ENCODE measurements around the gene ABCA12. TPM values are rescaled to one million over a fixed set of nuclear protein-coding genes. Genes with fewer than 3 reads are reported as not detected.
A peak's percentile ranks its signal among the peaks of the same experiment; 100 is the strongest.

The ABCA12 gene
- total RNA-seq, 1 experiment from 2014 or later: not detected

GRCh38 chr2:215034154-215034553 is 104.3 kb downstream of the ABCA12 start:
- peak; percentile 5 for DNase-seq (ENCODE audit: low spot score)

GRCh38 chr2:215032153-215032552 is 106.3 kb downstream of the ABCA12 start:
- DNase-seq (ENCODE audit: low spot score): no peak

DNA sequence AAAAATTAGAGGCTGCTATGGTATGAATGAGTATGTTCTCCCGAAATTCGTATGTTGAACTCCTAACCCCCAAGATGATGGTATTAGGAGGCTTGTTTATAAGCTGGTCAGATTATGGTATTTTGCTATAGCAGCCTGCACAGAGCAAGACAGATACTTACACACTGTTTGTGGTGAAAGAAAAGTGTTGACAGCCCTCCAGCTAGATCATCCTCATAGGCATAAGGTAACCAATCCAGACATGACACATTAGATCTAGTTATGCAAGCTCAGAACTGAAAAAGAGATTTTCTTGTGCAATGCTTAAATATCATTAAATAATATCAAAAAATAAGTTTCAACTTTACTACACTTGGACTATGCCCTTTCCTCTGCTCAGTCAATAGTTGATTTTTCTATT is 107.1 kb downstream of the ABCA12 start:
- DNase-seq (ENCODE audit: low spot score): no peak

DNA sequence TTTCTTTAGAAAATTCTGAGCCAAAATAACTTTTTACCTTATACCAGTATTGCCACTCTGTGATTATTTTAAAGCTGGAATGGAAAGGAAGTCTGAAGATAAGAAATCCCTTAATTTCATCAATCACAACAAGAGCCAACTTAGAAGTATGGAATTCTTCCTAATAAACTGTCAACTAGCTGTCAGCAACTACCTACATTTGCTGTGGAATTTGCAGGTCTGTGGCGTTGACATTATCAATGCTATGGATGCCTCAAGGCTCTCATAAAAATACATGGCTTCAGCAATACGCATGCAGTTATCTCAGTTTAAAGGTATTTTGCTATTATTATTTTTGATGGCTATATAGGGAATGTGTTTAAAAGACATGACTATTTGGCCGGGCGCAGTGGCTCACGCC is 108.5 kb downstream of the ABCA12 start:
- DNase-seq (ENCODE audit: low spot score): no peak

DNA sequence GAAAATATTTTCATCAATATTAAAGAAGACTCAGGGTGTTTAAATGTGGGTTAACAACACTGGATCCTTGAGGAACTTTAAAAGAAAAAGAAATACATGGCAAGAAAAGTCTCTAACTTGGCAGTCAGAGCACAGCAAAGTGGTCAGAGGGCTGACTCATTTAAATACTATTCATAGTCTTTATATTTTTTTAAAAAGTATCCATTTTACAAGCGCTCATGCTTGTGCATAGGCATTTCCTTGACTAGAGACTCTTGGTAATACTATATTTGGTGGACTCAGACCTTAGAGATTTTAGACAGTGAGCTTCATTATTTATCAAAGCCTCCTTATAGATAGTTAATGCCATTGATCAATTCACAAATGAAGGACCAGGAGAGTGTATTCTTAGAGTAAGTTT is 110.2 kb downstream of the ABCA12 start:
- no peak for DNase-seq (ENCODE audit: low spot score)

DNA sequence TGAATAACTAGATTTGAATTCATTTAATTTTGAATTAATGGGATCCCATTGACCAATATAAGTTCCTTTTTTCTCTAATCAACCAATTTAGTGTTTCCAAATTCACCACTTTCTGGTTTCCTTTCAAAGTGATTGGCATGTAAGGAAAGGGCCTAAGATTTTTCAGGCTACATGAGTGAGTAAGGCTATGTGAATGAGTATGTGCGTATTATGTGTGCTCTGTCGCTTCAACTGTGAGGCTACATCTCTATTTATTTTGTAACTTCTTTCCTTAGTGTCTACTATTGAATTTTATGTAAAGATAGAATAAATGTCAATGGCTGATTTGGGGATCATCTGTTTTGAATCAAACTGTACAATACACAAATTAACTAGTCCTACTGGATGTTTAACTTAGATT is 110.6 kb downstream of the ABCA12 start:
- no peak for DNase-seq (ENCODE audit: low spot score)

DNA sequence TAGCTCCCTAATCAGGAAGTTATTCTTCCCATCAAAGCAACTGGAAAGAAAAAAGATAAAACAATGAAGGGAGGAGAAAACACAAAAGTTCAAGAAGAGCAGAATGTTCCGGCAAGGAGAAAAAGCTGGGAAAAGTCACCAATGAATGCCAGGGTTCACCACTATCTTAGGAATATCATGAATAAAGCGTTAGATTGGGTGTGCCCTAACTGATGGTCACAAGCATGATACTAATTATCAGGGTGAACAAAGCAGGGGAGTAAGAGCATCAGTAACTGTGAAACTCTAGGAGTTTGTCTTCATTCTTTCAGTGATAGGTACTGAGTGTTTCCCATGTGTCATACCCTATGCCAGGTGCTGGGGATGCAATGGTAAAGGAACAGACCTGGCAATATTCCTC is 115.5 kb downstream of the ABCA12 start:
- DNase-seq (ENCODE audit: low spot score): no peak

- DNase-seq (ENCODE audit: low spot score): no peak
Observed at GRCh38 chr2:215022418-215022817, 116.0 kb downstream of the ABCA12 start.

DNA sequence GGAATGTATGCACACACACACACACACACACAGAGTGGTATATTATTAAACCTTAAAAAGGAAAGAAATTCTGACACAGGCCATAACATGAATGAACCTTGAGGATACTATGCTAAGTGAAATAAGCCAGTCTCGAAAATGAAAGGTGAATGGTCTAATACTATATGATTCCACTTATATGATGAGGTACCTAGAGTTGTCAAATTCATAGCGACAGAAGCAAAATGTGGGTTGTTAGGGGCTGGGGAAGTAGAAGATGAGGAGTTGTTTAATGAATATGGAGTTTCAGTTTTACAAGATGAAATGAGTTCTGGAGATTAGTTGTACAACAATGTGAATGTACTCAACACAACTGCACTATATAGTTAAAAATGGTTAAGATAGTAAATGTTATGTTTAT is 118.1 kb downstream of the ABCA12 start:
- no peak for DNase-seq (ENCODE audit: low spot score)

- no peak for DNase-seq (ENCODE audit: low spot score)
Observed at GRCh38 chr2:215019521-215020145, 118.8 kb downstream of the ABCA12 start.

GRCh38 chr2:215019085-215019484 is 119.3 kb downstream of the ABCA12 start:
- no peak for DNase-seq (ENCODE audit: low spot score)

DNA sequence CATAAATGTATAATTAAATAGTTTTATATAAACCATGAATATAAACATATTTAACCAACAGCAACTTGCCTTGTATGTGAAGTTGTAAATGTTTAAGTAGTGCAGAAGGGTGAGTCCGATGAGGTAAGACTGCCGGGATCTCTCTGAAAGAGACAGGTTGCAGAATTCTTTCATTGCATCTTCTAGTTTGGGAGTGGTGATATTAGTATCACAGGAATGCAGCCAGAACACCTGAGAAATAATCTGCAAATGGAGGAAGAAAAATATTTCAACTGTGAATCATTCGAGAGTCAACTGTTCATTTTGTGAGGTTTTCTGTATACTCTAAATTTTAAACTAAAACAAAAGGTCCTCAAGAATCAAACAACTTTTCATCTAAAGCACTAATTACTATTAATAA is 123.0 kb downstream of the ABCA12 start:
- DNase-seq (ENCODE audit: low spot score): no peak

DNA sequence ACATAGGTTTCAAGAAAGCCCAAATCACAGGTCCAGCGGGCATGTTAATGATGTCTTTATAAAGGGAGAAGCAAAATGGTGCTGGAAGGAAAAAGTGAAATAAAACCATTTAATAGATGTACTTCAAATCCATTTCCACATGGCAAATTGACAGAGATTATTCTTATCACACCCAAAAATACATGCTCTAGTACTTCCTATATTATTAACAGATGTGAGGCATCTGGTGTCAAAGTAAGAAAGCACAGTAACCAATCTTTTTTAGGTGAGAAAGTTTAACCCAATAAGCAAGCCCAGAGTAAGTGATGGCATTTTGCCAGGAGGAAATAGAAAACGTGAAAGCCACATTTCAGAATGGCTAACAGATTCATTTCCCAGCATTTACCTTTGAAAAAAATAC is 128.0 kb downstream of the ABCA12 start:
- no peak for DNase-seq (ENCODE audit: low spot score)

DNA sequence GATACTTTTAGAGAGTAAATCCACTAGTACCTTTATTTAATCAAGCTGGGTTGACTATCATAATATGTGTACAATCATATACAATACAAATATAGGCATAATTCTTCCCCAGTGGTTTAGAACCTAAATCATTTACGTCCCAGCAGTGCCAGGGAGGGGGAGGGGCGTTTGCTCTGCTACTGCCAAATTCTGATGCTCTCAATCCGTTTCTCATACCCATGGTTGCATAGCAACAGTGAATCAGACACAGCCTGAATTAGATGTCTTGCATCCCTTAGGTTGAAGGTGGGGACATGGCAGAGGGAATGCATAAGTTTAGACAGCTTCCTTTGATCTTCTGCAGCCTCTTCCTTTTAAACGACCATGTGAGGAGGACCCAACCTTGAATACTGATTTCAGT is 135.4 kb downstream of the ABCA12 start:
- no peak for DNase-seq (ENCODE audit: low spot score)

GRCh38 chr2:215002500-215002899 is 135.9 kb downstream of the ABCA12 start:
- peak; percentile 51 for DNase-seq (ENCODE audit: low spot score)

DNA sequence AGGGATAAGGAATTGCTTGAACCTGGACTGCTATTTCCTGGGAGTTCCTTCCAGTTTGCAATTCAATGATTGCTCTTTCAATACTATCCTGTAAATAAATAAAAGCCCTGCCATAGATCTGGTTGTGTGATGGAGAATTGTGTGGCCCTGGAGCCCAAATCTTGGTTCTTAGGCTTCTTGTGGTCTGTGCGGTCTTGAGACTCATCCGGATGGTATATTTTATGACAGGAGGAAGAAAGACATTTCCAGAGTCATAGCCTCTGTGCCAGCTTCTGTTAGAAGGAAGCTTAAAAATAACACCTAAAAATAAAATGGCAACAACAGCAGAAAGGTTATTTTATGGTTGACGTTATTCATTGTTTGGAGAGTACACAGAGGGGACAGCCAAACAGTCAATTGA is 137.7 kb downstream of the ABCA12 start:
- no peak for DNase-seq (ENCODE audit: low spot score)

DNA sequence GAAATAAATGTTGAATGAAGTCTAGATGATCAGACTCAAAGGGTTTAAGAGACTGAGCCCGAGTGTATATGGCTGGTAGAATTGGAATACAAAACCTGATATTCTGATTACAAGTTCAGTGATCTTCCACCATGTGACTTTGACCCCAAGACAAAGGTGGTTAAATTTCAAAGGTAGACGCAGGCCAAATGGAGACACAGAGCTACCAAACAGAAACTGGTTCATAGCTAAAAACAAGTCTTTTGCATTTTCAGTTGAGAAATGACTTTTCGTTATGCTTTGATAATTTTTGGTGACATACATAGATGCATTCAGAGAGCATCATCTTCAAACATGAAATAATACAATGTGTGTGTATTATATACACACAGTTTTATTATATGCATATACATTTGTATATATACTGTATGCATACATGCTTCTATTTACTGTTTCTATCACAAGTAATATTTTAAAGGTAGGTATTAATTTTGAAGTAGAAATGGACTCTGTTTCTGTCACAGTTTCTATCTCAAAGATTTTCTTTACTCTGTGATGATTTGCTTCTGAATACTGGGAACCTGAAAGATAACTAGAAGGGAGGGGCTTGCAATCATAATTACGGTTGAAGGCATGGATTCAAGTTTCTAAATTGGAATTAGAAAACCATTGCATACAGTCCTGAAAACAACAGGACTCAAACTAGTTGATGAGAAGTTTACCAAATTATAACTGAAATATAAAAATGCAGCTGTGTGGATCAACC is 142.3 kb downstream of the ABCA12 start:
- no peak for DNase-seq (ENCODE audit: low spot score)

DNA sequence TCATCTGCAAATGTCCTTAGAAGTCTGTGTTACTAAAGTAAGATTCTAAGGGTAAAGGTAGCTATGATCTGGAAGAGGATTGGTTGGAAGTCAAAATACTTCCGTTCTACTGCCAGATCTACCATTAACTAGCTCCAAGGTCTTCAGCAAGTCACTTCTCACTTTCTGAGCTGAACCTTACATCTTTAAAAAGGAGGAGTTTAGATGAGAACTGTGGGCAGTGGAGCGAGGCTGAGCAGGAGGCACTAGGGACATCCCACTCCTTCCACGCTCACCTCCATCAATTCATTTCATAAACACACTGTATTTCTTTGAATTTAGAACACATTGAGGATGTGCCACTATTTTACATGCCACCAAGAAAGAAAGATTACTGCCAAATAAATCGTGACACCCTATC is 143.0 kb downstream of the ABCA12 start:
- no peak for DNase-seq (ENCODE audit: low spot score)

DNA sequence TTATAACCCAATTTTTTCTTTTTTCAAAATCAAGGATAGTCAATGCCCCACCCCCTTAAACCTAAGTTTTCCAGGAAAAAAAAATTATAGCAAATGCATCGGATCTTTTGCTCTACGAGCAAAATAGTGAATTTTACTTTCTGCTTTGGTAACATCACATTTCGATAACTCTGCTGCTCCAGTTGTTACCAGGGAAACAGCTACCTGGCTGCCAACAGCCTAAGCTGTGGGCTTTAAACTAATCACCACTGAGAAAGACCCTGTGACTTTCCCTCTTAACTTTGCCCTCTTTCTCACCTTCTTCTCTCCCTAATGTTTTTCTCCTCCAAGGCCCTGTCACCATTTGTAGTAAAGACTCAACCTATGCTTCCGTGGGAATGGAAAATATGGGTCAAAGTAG is 145.5 kb downstream of the ABCA12 start:
- DNase-seq (ENCODE audit: low spot score): no peak

- no peak for DNase-seq (ENCODE audit: low spot score)
Observed at GRCh38 chr2:214989187-214989586, 149.2 kb downstream of the ABCA12 start.

DNA sequence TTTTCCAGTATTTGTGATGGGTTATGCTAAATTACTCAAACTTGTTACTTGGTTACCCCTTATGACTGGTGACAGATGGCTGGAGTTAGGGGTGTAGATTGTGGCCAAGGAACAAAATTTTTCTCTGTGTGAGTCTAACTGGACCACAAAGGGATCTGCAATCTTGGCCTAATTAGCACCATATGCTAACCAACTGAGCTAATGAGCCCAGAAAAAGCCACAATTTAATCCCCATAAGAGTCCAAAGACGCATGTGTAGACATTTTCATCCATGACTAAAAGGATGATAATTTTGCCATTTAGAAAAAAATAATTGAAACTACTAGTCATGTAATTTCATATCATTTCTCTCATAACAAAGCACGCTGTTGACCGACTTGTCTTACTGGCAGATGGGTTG is 151.2 kb downstream of the ABCA12 start:
- DNase-seq (ENCODE audit: low spot score): no peak

- no peak for DNase-seq (ENCODE audit: low spot score)
Observed at GRCh38 chr2:214985619-214986018, 152.8 kb downstream of the ABCA12 start.

DNA sequence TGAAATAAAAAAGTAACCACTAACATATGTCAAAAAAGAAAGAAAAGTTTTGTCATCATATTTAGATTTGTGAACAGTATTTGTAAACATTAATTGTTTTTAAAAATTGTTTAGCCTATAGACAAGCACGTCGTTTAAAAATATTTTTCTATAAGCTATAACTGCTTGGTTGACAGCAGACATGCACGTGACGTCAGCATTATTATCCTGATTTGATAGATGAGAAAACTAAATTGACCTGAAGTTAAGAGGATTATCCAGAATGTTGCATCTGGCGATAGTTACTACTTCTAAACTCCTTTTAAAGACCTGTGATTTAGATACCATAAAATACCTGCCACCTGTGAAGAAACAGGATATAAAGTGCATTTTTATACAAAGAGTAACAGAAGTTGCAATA is 172.0 kb downstream of the ABCA12 start:
- DNase-seq (ENCODE audit: low spot score): no peak

- peak; percentile 14 for DNase-seq (ENCODE audit: low spot score)
Observed at GRCh38 chr2:214960677-214961076, 177.7 kb downstream of the ABCA12 start.

All from HT-29 (cell line).